ENCODE measurements around the gene RAB36.

Gene RAB36

DNA sequence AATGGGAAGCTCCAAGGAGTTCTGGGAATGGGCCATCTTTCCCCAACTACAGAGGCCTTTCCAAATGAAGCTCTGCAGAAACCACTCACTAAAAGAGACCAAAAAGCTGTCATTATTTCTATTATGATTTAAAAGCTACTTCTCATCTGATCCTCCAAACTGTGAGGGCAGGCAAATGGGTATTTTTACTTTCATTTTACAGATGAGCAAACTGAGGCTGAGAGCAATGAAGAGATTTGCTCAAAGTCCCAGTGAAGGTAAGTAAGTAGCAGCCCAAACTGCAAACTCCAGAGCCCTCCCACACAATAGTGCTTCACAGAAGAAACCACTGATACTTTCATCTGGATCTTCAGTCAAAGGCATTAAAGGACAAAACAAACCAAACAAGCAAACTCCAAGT is 4.9 kb upstream of the RAB36 start:
- no peak for DNase-seq

DNA sequence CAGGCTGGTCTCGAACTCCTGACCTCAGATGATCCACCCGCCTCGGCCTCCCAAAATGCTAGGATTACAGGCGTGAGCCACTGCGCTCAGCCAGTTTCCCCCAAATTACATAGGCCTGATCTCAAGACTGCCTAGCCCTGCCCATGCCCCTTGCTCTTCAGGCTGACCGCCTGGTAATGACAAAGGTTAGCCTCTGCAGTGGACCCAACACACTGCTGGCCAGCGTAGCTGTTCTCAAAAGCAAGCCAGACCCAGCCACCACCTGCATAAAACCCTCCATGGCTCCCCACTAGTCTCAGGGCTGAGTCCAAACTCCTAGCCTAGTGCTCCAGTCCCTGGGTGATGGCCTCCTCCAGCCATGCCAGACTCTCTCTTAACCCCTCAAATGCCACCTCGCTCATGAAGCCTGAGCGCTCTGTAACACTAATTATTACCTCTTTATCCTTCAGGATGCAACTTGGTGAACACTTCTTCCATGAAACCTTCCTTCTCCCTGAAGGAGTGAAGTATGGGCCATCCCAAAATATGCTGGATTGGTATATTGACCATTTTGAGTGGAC is 2.7 kb upstream of the RAB36 start:
- no peak for DNase-seq

DNA sequence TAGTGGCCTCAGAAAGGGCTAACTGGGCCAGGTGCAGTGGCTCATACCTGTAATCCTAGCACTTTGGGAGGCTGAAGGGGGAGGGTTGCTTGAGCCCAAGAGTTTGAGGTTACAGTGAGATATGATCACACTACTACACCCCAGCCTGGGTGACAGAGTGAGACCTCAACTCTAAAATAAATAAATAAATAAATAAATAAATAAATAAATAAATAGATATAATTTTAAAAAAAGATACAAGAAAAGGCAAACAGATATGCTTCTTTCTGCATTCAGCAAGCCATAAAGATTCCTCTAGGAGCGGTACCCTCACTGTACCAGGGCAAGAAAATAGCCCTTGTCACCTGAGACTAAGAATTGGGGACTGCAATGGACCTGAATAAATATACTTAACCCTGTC is 2.2 kb upstream of the RAB36 start:
- DNase-seq, result no peak

DNA sequence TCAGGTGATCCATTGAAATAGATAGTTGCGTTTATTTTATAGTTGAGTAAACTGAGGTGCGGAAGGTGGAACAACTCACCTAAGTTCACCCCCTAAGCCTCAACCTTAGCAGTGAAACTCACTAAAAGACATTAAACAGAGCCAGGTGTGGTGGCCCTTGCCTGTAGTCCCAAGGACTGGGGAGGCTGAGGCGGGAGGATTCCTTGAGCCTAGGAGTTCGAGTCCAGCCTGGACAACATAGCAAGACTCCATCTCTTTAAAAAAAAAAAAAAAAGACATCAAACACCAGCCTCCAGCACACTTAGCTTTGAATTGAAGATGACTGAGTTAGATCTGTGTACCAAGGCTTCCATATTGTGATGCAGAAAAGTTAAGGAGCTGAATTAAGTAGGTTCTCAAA is 845 bp upstream of the RAB36 start:
- no peak for DNase-seq

DNA sequence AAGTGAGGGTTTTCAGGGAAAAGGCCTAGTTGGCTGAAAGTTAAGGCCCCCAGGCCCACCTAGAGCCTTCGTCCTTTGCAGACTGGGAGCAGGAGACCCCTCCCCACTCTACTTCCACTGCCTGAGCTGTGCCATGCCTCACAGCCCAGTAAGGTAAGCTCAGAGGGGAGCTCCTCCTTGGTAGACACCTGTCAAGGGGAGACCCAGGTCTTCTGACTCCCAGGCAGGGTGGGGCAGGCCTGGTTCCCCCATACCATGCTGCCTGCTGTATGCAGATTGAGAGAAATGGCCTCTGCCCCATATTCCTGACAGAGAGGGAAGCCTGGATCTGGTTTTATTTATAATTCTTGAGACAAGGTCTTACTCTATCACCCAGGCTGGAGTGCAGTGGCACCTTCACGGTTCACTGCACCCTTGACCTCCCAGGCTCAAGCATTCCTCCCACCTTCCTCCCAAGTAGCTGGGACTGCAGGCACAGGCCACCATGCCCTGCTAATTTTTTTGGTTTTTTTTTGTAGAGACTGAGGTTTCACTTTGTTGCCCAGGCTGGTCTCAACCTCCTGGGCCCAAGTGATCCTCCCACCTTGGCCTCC is 697 bp downstream of the RAB36 start:
- DNase-seq, result no peak

DNA sequence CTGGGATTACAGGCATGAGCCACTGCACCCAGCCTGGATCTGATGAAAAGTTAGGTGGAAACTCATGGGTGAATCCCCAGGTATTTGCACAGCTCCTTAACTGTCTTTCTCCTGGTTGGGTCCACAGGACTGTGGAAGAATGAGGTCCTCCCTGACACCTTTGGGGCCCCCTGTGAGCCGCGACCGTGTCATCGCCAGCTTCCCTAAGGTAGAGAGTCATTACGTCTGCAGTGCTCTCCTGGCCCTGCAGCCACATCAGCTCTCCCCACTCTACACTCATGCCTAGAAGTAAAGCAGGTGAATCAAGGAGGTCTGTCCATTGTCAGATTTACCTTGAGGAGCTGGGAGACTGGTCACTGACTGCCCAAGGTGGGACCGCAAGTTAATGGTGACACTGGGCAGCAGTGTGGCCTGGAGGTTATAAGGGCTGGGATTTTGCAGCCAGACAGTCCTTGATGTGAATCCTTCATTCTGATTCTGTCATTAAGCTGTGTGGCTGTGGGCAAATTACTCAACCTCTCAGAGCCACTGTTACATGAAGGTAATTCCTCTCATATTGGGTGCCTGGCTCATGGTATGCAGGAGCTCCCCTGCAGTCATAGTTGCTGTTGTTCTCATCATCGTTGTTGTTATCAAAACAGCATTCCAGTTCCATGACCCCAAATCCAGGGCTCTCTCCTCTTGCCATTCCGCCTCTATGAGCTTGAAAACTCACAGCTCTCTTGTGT is 1.4 kb downstream of the RAB36 start:
- no peak for DNase-seq

DNA sequence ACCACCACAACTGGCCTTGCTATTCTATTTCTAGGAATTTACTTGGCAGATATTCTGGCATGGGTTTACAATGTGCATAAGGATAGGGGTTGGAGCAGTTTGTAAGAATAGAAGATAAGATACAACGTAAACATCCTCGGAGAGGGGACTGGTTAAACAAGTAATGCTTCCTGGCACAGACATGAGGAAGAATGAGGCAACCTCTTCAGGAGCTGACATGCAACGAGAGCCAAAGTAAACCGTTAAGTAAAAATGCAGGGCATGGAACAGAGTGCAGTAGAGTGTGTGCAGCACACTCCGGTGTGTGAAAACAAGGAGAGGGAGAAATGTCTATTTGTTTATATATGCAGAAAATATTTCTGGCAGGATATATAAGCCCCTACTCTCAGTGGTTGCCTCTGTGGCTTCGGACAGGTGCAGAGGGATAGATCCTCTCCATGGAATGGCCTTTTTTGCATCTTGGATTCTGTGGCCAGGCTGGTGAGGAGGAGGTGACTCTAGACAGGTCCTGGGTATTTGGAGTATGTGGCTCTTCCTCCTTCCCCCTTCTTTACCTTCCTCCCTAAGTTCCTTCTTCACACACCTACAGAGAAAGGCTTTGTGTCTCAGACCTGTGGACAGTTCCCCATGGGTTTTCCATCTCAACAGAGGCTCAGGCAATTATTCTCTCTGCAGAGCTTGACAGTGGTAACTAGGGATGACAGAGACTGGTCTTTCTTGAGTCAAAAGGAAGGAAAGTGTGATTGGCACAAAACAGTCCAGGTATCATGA is 2.5 kb downstream of the RAB36 start:
- no peak for DNase-seq

DNA sequence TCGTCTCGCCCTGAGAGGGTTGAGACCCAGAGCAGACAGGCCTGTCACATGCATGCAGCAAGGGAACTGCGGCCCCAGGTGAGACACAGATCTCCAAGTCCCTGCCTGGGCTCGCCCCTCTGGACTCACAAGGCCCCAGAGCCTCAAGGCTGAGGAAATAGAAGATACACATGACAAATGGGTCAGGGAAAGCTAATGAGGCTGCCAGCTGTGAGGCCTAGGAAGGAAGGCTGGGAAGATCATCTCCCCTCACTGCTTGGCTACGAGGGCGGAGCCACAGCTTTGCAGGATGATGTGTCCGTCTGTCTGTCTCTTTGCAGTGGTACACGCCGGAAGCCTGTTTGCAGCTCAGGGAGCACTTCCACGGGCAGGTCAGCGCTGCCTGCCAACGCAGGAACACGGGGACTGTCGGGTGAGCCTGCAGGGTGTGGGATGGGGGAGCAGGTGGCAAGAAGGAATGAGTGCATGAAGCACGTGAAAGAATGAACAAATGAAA is 4.5 kb downstream of the RAB36 start:
- no peak for DNase-seq

DNA sequence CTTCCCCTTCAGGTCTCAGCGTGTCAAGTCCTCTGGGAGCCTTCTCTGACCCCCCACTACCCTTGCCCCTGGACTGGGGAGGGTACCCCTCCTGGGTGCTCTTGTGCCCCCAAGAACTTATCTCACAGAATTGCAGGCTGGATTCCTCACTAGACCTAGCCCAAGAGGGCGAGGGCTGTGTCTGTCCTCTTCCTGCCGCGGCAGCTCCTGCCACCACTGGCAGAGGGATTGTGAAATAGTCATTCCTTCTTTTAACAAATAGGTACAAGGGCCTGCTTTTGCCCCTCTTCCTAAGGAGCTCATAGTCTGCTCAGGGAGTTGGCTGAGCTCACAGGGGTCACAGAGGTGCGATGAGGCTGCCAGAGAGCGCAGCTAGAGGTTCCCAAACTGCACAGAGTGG is 5.5 kb downstream of the RAB36 start:
- no peak for DNase-seq

DNA sequence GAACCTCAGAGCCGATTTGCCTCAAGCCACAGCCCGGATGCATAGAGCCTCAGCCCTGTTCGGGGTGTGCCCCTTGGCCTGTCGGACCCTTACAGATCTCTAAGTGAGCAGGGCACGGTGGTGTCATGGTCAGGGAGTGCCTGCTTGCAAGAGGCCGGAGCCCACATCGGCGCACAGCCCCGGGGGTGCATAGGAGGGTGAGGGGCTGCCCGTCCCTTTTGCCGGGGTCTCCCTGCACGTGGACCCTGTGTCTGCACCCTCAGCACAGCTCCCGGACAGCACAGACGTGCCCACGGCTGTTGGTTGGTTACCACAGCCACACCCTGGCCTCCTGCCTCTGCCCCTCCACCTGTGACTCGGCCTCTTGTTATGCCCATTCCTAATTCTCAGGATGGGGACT is 6.5 kb downstream of the RAB36 start:
- no peak for DNase-seq

DNA sequence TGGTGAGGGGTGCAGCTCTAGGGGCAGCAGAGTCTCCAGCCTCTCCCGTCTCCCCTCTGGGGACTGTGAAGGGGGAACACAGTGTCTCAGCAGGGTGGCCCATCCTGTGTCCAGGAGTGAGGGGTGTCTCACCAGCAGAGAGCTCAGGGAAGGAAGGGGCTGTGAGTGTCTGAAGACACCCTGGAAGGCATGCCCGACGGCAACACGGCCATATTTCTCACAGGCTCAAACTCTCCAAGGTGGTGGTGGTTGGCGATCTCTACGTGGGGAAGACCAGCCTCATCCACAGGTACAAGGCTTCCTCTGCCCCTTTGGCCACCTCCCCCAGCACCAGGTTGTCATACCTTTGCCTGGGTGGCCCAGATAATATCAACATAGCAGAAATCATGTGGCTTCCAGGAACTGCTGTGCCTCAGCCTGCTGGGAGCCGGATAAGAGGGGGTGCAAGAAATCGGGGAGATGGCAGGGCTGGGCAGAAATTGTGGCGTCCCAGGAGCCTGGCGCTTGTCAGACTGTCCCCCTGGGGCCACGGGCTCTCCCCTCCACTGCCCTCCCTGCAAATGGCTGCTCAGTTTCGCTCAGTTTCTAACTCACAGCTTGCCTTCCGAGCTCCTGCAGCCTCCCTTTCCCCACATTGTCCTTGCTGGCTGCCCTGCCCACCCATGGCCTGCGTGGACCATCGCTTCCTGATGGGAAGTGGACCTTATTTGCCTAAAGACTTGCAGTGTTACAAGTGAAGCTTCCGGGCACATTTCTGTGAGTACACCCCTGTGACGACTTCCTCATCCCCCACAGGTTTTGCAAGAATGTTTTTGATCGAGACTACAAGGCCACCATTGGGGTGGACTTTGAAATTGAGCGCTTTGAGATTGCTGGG is 7.2 kb downstream of the RAB36 start:
- DNase-seq, result no peak

DNA sequence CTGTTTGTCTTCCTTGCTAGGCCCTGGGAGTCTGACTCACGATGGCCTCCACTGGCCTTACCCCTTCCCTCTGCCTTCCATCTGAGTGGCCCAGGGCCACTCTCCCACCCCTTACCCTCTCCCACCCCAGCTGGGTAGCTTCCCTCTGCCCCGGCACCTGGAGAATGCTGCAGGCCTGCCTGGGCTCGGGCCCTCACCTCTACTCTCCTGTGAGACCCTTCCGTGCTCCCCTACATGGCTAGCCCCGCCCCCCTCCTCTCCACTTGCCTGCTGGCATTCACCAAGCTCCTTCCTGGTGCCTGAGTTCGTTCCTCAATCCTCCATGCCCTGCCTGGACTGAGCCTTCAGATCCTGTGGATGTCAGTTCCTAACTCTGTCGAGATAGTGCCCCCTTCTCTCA is 8.7 kb downstream of the RAB36 start:
- no peak for DNase-seq

DNA sequence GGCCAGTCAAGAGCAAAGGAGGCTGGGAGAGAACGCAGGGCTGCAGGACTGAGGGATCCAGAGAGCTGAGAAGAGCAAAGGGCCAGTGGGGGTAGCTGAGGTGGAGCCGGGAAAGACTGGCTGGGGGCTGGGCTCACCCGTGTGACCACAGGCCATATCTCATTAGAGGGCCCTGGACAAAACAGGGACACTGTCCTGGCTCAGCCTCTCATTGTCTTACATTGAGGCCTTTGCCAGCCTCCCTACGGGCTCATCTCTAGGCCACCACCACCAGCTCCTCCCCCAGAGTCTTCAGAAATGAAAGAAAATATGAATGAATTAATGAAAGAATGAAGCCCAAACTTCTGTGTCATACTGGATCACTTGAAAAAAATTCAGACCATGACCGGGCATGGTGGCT is 9.2 kb downstream of the RAB36 start:
- DNase-seq, result no peak

DNA sequence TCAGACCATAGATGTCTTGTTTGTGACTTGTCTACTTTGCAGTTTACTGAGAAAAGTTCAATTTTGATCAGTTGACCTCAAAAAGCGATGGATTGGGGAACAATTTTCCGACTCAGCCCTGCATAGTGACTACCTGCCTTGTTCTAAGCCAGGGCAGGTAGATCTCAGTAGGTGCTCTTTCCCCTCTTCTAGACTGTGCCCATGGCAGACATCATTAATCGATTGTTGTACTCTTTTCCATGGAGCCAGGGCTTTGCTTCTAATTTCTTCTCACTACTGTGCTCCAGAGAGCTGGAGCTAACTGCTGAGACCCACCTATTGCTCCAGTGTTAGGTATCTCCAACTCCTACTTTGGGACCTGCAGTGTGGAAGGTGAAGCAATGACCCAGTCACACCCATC is 9.9 kb downstream of the RAB36 start:
- no peak for DNase-seq

DNA sequence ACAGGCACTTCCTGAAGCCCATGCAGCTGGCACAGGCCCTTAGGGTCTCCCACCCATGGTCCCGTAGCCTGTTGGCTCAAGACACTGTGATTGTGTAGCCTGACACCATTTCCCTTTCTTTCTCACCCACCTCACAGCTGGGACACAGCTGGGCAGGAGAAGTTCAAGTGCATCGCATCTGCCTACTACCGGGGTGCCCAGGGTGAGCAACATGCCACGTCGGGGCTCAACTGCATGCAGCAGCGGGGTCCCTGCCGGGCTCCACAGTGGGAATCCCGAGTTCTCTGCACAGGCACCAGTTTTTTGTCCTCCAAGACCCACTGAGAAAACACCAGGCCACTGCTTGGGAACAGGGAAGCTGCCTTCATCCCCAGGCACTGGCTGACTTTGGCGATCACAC is 10.6 kb downstream of the RAB36 start:
- no peak for DNase-seq

DNA sequence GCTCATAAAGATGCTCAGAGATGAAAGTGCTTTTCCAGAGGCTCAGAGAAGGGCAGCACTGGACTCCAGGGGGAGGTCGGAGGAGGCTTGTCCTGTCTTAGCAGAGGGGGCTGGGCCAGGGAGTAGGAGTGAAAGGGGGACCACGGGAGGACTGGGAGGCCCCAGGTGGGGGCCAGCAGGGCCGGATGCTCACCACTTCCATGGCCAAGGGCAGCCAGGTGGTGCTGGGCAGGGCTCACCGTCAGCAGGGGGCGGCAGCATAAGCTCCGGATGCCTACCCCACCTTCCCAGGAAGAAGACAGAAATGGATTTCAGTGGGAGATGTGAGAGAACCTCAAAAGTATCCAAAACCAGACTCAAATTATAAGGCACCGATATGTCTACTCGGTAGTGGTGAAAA is 11.0 kb downstream of the RAB36 start:
- DNase-seq, result no peak

DNA sequence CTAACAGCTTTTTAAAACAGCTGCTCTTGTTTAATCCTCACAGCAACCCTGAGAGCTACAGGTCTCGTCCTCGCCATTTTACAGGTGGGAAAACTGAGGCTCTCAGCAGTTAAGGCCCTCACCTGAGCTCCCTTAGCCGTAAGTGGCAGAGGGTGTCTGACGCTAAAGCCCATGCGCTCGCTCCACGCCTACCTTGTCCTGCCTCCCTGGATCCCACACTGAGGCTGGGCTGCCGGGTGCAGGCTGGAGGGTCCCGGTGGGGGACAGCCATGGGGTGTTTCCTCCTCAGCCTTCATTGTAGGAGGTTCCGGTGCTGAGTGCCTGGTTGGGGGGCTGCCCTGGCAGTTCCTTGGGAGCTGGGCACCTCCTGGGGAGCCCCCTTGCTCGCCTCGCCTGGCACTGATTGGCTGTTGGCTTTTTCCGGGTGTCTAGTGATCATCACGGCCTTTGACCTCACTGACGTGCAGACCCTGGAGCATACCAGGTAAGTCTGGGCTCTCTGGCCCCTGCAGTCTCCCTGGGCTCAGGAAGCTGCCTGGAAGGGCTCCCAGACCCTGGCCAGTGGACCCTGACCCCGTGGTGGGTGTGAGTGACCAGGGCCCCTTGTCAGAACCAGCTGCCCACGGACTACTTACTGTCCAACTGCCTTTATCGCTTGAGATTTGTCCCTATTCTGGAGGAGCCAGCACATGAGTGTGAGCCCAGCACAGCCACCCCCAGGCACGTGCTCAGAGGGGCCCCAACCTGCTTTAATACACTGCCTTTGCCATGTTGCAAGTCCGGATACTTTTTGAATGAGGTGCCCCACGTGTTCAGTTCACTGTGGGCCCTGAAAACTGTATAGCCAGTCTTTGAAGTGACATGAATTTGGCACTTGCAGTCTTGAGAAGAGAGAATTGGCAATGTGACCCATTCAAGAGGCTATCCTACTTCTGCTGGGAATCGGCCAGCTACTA is 12.6 kb downstream of the RAB36 start:
- no peak for DNase-seq

DNA sequence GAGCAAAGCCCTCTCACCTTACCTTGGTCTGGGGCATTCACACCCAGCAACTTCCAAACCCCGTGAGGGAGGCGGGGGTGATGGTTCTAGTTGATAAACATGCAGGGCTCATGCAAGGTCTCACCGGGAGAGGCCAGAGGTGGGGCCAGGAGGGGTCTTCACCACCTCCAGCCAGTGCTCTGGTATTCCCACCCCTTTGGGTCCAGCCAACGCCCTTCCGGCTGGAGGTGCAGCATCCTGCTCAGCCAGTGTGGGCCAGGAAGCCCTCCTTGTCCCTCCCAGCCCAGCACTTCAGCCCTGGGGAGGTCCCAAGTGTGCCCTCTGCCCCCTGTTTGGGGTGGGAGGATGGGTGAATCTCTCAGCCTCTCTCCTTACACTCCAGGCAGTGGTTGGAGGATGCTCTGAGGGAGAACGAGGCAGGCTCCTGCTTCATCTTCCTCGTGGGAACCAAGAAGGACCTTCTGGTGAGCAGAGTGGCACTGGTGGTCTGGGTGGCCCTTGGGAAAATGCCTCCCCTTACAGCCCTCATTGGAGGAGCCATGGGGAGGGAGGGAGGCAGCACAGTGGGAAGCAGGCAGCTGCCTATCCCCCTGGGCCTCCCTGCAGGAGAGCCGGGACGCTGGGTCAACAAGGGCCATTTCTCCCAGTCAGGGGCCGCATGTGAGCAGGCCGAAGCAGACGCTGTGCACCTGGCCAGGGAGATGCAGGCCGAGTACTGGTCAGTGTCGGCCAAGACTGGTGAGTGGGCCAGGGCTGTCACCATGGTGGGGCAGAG is 13.4 kb downstream of the RAB36 start:
- DNase-seq, result no peak

DNA sequence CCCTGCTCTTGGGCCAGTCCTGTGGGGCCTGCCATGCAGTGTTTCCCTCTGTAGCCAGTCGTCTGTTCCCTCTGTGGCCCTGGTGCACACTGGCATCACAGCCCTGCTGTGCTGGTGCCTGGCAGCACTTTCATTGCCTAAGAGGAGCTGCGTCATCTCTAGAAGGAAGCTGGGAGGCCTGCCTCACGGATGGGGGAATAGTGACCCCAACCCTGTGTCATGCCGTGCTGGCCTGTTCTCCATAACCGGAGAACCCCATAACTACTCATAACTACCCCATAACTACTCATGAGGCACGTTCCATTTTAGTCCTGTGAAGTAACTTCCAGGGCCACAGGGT is 14.0 kb downstream of the RAB36 start:
- no peak for DNase-seq

DNA sequence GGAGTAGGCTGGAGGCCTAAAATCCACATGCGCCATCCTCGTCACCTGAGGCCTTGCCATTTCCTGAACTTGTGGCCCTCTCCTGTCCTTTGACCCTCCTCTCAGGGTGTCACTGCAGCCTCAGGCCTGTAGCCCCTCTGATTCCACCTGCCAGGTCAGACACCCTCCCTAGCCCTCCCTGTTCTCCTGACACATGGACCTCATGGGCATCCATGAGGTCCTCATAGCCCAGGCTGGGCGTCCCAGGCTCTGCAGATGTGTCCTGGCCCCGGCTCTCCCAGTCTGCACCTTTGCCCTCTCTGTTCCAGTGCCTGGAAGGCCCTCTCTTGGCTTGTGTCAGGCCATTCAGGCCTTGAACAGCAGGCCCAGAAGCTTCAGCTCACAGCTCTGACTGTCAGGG is 15.8 kb downstream of the RAB36 start:
- DNase-seq, result no peak

DNA sequence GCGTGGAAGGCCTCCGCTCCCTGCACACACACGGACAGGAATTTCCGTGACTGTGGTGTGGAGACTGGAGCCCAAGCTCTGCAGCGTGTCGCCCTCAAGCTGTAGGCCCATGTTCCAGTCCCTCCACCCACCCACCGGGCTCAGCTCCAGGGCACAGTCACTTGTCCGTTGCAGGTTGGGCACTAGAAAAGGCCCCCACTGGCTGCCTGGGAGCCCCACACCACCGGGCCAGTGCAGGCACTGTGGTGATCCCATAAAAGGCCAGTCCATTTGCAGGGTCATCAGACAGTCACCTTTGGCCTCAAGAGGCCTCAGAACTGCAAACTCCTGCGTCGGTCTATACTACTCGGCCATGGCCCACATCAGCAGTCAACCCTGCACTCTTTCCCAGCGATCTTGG is 16.3 kb downstream of the RAB36 start:
- no peak for DNase-seq
